ENCODE data around the gene CABP4.

GRCh38 chr11:67420147-67420645 lies 35.0 kb upstream of the CABP4 start:
- TF ChIP-seq, protein P1, sequence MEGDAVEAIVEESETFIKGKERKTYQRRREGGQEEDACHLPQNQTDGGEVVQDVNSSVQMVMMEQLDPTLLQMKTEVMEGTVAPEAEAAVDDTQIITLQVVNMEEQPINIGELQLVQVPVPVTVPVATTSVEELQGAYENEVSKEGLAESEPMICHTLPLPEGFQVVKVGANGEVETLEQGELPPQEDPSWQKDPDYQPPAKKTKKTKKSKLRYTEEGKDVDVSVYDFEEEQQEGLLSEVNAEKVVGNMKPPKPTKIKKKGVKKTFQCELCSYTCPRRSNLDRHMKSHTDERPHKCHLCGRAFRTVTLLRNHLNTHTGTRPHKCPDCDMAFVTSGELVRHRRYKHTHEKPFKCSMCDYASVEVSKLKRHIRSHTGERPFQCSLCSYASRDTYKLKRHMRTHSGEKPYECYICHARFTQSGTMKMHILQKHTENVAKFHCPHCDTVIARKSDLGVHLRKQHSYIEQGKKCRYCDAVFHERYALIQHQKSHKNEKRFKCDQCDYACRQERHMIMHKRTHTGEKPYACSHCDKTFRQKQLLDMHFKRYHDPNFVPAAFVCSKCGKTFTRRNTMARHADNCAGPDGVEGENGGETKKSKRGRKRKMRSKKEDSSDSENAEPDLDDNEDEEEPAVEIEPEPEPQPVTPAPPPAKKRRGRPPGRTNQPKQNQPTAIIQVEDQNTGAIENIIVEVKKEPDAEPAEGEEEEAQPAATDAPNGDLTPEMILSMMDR (IDR thresholded peaks at IDR 0.05) = no peak
- TF ChIP-seq POLR2A (IDR thresholded peaks at IDR 0.05) = no peak
